IPS-20b (cell line): Measurements from ENCODE around the gene OR2J1.
"Not testable (repeated sequence)": the region's sequence is repeated elsewhere in the genome, so short reads cannot be mapped to it uniquely, and the experiment has no call there.

Source experiments
- H3K27ac ChIP-seq: one replicate; pipeline ENCODE4 v1.5.1; 2013; ENCODE audit warnings: low read length
- H3K27me3 ChIP-seq: 2 replicates; pipeline ENCODE4 v1.6.1; 2013; ENCODE audit warnings: mild to moderate bottlenecking, low read length, inconsistent platforms; ENCODE audit not compliant: insufficient read depth
- H3K36me3 ChIP-seq: 2 replicates; pipeline ENCODE4 v1.6.1; 2013; ENCODE audit warnings: low read depth, mild to moderate bottlenecking, inconsistent platforms, low read length, moderate library complexity; ENCODE audit not compliant: insufficient read depth
- H3K4me1 ChIP-seq: 2 replicates; pipeline ENCODE4 v1.6.1; 2013; ENCODE audit warnings: mild to moderate bottlenecking, control low read depth, inconsistent platforms, low read length, moderate library complexity; ENCODE audit not compliant: insufficient read depth
- H3K4me3 ChIP-seq: 2 replicates; pipeline ENCODE4 v1.5.1; 2013; ENCODE audit warnings: mild to moderate bottlenecking, low read length, inconsistent platforms
- H3K9ac ChIP-seq: 2 replicates; pipeline ENCODE4 v1.6.1; 2013; ENCODE audit warnings: low read depth, mild to moderate bottlenecking, inconsistent platforms, low read length, moderate library complexity
- H3K9me3 ChIP-seq: 2 replicates; pipeline ENCODE4 v1.6.1; 2013; ENCODE audit warnings: mild to moderate bottlenecking, low read depth, low read length, inconsistent platforms; ENCODE audit not compliant: insufficient read depth

Gene OR2J1

GRCh38 chr6:29129326-29130012, 30.2 kb downstream of the OR2J1 start:
- Histone ChIP-seq H3K4me3 (no peak overlapping the region), H3K4me1 (no peaks in the 10 kb centered on the region), H3K9me3 (no peaks in the 10 kb centered on the region), H3K36me3 (no peaks in the 10 kb centered on the region), H3K27ac (no peak overlapping the region), H3K9ac (no peak overlapping the region), H3K27me3 (no peaks in the 10 kb centered on the region)

GRCh38 chr6:29130644-29131043, 31.4 kb downstream of the OR2J1 start:
- Histone ChIP-seq H3K4me3 (no peak overlapping the region), H3K27me3 (no peaks in the 10 kb centered on the region), H3K9ac (no peak overlapping the region), H3K4me1 (no peaks in the 10 kb centered on the region), H3K9me3 (no peaks in the 10 kb centered on the region), H3K27ac (no peak overlapping the region), H3K36me3 (no peaks in the 10 kb centered on the region)

GRCh38 chr6:29131691-29132090, 32.4 kb downstream of the OR2J1 start:
- no peaks in the 10 kb centered on the region for H3K9me3 ChIP-seq
- H3K4me1 ChIP-seq, result no peaks in the 10 kb centered on the region
- H3K27me3 ChIP-seq, result no peaks in the 10 kb centered on the region
- no peak overlapping the region for H3K27ac ChIP-seq
- H3K9ac ChIP-seq, result no peak overlapping the region
- H3K4me3 ChIP-seq, result no peak overlapping the region
- no peaks in the 10 kb centered on the region for H3K36me3 ChIP-seq

- H3K4me1 ChIP-seq, result no peaks in the 10 kb centered on the region
- no peak overlapping the region for H3K4me3 ChIP-seq
- peaks cover 6% of the 10 kb centered on the region for H3K9me3 ChIP-seq
- no peak overlapping the region for H3K27ac ChIP-seq
- no peaks in the 10 kb centered on the region for H3K36me3 ChIP-seq
- no peaks in the 10 kb centered on the region for H3K27me3 ChIP-seq
- no peak overlapping the region for H3K9ac ChIP-seq
Observed at GRCh38 chr6:29137724-29138123, 38.4 kb downstream of the OR2J1 start.

- H3K9me3 ChIP-seq, result peaks cover 22% of the 10 kb centered on the region
- H3K4me1 ChIP-seq, result no peaks in the 10 kb centered on the region
- no peak overlapping the region for H3K4me3 ChIP-seq
- H3K27ac ChIP-seq, result no peak overlapping the region
- H3K9ac ChIP-seq, result no peak overlapping the region
- H3K27me3 ChIP-seq, result no peaks in the 10 kb centered on the region
- no peaks in the 10 kb centered on the region for H3K36me3 ChIP-seq
Observed at GRCh38 chr6:29141606-29142005, 42.3 kb downstream of the OR2J1 start.

GRCh38 chr6:29142309-29142708, 43.0 kb downstream of the OR2J1 start:
- H3K4me1 ChIP-seq, result no peaks in the 10 kb centered on the region
- no peak overlapping the region for H3K9ac ChIP-seq
- no peaks in the 10 kb centered on the region for H3K36me3 ChIP-seq
- H3K4me3 ChIP-seq, result no peak overlapping the region
- no peaks in the 10 kb centered on the region for H3K27me3 ChIP-seq
- no peak overlapping the region for H3K27ac ChIP-seq
- H3K9me3 ChIP-seq, result peaks cover 22% of the 10 kb centered on the region

GRCh38 chr6:29146179-29146578, 46.9 kb downstream of the OR2J1 start:
- no peak overlapping the region for H3K9ac ChIP-seq
- no peak overlapping the region for H3K27ac ChIP-seq
- no peaks in the 10 kb centered on the region for H3K4me1 ChIP-seq
- H3K9me3 ChIP-seq, result peaks cover 22% of the 10 kb centered on the region
- H3K36me3 ChIP-seq, result no peaks in the 10 kb centered on the region
- no peaks in the 10 kb centered on the region for H3K27me3 ChIP-seq
- H3K4me3 ChIP-seq, result no peak overlapping the region

- no peak overlapping the region for H3K9ac ChIP-seq
- H3K9me3 ChIP-seq, result peaks cover 22% of the 10 kb centered on the region
Observed at GRCh38 chr6:29147074-29147473, 47.8 kb downstream of the OR2J1 start.

GRCh38 chr6:29149444-29149843, 50.2 kb downstream of the OR2J1 start:
- not testable (repeated sequence) for H3K4me3 ChIP-seq, H3K36me3 ChIP-seq, H3K9me3 ChIP-seq, H3K27ac ChIP-seq, H3K27me3 ChIP-seq, H3K9ac ChIP-seq, H3K4me1 ChIP-seq

More at GRCh38 chr6:29147074-29147473, 47.8 kb downstream of the OR2J1 start:
- Histone ChIP-seq H3K4me3 (no peak overlapping the region), H3K4me1 (no peaks in the 10 kb centered on the region), H3K27ac (no peak overlapping the region), H3K27me3 (no peaks in the 10 kb centered on the region), H3K36me3 (no peaks in the 10 kb centered on the region)
